Measurements from ENCODE around the gene RIN2. TPM values are rescaled to one million over a fixed set of nuclear protein-coding genes. Genes with fewer than 3 reads are reported as not detected.

The RIN2 gene
- total RNA-seq, 4 donors from 2014 or later: 17.9 to 30.9 (median 22.6) TPM

- TF ChIP-seq POLR2A (IDR thresholded peaks at IDR 0.05): no peak
- TF ChIP-seq CTCF (IDR thresholded peaks at IDR 0.05 in 4 of 5, conservative IDR thresholded peaks at IDR 0.05 in 1 of 5): no peak
- ATAC-seq (no peak), DNase-seq (no peak)
- peaks cover 18 to 19% of the 10 kb centered on the region in 2 donors for H3K4me1 ChIP-seq
- intact Hi-C loops (cut with DNase I; ENCODE audit: low total_unique reads): no loop called here
- in situ Hi-C loops (cut with MboI; ENCODE audit: low sequenced_read_pairs in 4 of 4): no loop called here
- H3K4me3 ChIP-seq: no peak overlapping the region
- H3K36me3 ChIP-seq: no peaks in the 10 kb centered on the region
- no peak overlapping the region for H3K27ac ChIP-seq
- H3K27me3 ChIP-seq: no peaks in the 10 kb centered on the region
- no peaks in the 10 kb centered on the region for H3K9me3 ChIP-seq
These were observed 9.0 kb downstream of the RIN2 start for GRCh38 chr20:19767070-19767469.

GRCh38 chr20:19768325-19768842 is 10.3 kb downstream of the RIN2 start:
- no peak for ATAC-seq
- H3K4me1 ChIP-seq: peaks cover 27 to 28% of the 10 kb centered on the region in 2 donors

GRCh38 chr20:19769507-19769906 is 11.4 kb downstream of the RIN2 start:
- in situ Hi-C loops (cut with MboI; ENCODE audit: low sequenced_read_pairs in 4 of 4): no loop called here
- Histone ChIP-seq H3K27ac (peak overlapping the region in 3 of 4 donors; percentile 27 to 34 (median 28)), H3K27me3 (no peaks in the 10 kb centered on the region), H3K4me1 (peaks cover 36% of the 10 kb centered on the region in 2 donors), H3K36me3 (no peaks in the 10 kb centered on the region), H3K9me3 (no peaks in the 10 kb centered on the region), H3K4me3 (no peak overlapping the region)
- intact Hi-C loops (cut with DNase I; ENCODE audit: low total_unique reads): no loop called here
- TF ChIP-seq POLR2A (IDR thresholded peaks at IDR 0.05) (no peak), CTCF (IDR thresholded peaks at IDR 0.05 in 4 of 5, conservative IDR thresholded peaks at IDR 0.05 in 1 of 5) (no peak)
- ATAC-seq: peak in 1 of 2 donors; percentile 63
- DNase-seq: no peak

More at GRCh38 chr20:19768325-19768842, 10.3 kb downstream of the RIN2 start:
- in situ Hi-C loops (cut with MboI; ENCODE audit: low sequenced_read_pairs in 4 of 4): no loop called here
- Histone ChIP-seq H3K36me3 (no peaks in the 10 kb centered on the region), H3K27me3 (no peaks in the 10 kb centered on the region), H3K4me3 (no peak overlapping the region), H3K9me3 (no peaks in the 10 kb centered on the region), H3K27ac (no peak overlapping the region)
- DNase-seq: no peak
- intact Hi-C loops (cut with DNase I; ENCODE audit: low total_unique reads): no loop called here
- no peak for TF ChIP-seq POLR2A (IDR thresholded peaks at IDR 0.05)
- TF ChIP-seq CTCF (IDR thresholded peaks at IDR 0.05 in 4 of 5, conservative IDR thresholded peaks at IDR 0.05 in 1 of 5): no peak

GRCh38 chr20:19770375-19770774 is 12.3 kb downstream of the RIN2 start:
- no peaks in the 10 kb centered on the region for H3K27me3 ChIP-seq
- TF ChIP-seq POLR2A (IDR thresholded peaks at IDR 0.05) (no peak), CTCF (IDR thresholded peaks at IDR 0.05 in 4 of 5, conservative IDR thresholded peaks at IDR 0.05 in 1 of 5) (no peak)
- DNase-seq (no peak), ATAC-seq (no peak)
- no peaks in the 10 kb centered on the region for H3K9me3 ChIP-seq
- no peak overlapping the region for H3K4me3 ChIP-seq
- no peak overlapping the region for H3K27ac ChIP-seq
- peaks cover 43 to 44% of the 10 kb centered on the region in 2 donors for H3K4me1 ChIP-seq
- in situ Hi-C loops (cut with MboI; ENCODE audit: low sequenced_read_pairs in 4 of 4) (no loop called here), intact Hi-C loops (cut with DNase I; ENCODE audit: low total_unique reads) (no loop called here)
- no peaks in the 10 kb centered on the region for H3K36me3 ChIP-seq

GRCh38 chr20:19771031-19771430 is 13.0 kb downstream of the RIN2 start:
- no peak overlapping the region for H3K27ac ChIP-seq
- no peaks in the 10 kb centered on the region for H3K27me3 ChIP-seq
- no peak for ATAC-seq
- in situ Hi-C loops (cut with MboI; ENCODE audit: low sequenced_read_pairs in 4 of 4): no loop called here
- intact Hi-C loops (cut with DNase I; ENCODE audit: low total_unique reads): no loop called here
- H3K9me3 ChIP-seq: no peaks in the 10 kb centered on the region
- DNase-seq: no peak
- peaks cover 50 to 51% of the 10 kb centered on the region in 2 donors for H3K4me1 ChIP-seq
- no peak overlapping the region for H3K4me3 ChIP-seq
- TF ChIP-seq POLR2A (IDR thresholded peaks at IDR 0.05) (no peak), CTCF (IDR thresholded peaks at IDR 0.05 in 4 of 5, conservative IDR thresholded peaks at IDR 0.05 in 1 of 5) (no peak)
- H3K36me3 ChIP-seq: no peaks in the 10 kb centered on the region

Measured in gastrocnemius medialis (tissue), 4 donors.